Measurements from ENCODE around the gene LRRC61.

DNA sequence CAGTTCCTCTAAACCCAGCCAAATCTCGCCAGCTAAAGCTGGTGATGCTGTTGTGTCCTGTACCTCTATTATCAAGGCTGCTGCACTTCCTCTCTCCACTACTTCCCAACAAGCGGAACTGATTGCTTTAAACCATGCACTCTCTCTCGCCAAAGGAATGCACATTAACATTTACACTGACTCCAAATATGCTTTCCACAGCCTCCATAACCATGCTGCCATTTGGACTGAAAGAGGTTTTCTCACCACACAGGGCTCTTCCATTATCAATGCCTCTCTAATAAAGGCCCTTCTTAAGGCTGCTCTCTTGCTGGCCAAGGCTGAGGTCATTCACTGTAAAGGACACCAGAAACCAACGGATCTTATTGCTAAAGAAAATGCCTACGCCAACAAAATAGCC lies 11.4 kb upstream of the LRRC61 start:
- TF ChIP-seq, protein P1, sequence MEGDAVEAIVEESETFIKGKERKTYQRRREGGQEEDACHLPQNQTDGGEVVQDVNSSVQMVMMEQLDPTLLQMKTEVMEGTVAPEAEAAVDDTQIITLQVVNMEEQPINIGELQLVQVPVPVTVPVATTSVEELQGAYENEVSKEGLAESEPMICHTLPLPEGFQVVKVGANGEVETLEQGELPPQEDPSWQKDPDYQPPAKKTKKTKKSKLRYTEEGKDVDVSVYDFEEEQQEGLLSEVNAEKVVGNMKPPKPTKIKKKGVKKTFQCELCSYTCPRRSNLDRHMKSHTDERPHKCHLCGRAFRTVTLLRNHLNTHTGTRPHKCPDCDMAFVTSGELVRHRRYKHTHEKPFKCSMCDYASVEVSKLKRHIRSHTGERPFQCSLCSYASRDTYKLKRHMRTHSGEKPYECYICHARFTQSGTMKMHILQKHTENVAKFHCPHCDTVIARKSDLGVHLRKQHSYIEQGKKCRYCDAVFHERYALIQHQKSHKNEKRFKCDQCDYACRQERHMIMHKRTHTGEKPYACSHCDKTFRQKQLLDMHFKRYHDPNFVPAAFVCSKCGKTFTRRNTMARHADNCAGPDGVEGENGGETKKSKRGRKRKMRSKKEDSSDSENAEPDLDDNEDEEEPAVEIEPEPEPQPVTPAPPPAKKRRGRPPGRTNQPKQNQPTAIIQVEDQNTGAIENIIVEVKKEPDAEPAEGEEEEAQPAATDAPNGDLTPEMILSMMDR (IDR thresholded peaks at IDR 0.05): no peak
- no peak for TF ChIP-seq POLR2A (IDR thresholded peaks at IDR 0.05)
